CD4-positive, alpha-beta T cell treated with Interleukin-17A for 4 hours (primary cell): Measurements from ENCODE around the gene RUNDC1.

Experiments
- DNase-seq: peaks from one replicate; pipeline ENCODE4 v3.0.0-alpha.2; 2020; ENCODE audit warnings: mixed read lengths

Gene RUNDC1

DNA sequence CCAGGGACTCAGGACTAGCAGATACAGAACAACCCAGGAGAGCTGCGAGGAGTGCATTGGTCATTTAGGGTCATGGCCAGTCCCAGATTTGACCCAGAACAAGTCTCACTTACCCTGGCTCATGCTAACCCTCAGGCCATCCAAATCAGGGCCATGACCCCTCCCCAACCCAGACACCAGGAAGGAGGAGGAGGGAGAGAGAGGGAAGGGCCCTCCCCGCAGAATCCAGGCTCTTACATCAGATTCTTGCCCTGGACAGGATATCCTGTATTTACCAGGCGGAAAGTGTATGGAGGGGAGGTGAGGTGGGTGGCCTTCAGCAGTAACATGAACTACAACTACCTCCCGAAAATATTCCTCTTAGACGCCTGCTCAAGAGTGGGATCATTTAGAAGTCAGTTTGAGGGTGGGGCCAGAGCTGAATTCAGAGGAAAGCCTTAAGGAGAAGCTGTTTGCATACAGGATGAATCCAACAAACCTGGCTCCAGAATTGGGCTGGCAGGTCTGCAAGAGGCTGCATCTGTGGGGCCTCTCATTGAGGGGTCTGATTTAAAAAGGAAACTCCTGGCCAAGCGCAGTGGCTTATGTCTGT lies 39.8 kb downstream of the RUNDC1 start:
- DNase-seq = no peak

DNA sequence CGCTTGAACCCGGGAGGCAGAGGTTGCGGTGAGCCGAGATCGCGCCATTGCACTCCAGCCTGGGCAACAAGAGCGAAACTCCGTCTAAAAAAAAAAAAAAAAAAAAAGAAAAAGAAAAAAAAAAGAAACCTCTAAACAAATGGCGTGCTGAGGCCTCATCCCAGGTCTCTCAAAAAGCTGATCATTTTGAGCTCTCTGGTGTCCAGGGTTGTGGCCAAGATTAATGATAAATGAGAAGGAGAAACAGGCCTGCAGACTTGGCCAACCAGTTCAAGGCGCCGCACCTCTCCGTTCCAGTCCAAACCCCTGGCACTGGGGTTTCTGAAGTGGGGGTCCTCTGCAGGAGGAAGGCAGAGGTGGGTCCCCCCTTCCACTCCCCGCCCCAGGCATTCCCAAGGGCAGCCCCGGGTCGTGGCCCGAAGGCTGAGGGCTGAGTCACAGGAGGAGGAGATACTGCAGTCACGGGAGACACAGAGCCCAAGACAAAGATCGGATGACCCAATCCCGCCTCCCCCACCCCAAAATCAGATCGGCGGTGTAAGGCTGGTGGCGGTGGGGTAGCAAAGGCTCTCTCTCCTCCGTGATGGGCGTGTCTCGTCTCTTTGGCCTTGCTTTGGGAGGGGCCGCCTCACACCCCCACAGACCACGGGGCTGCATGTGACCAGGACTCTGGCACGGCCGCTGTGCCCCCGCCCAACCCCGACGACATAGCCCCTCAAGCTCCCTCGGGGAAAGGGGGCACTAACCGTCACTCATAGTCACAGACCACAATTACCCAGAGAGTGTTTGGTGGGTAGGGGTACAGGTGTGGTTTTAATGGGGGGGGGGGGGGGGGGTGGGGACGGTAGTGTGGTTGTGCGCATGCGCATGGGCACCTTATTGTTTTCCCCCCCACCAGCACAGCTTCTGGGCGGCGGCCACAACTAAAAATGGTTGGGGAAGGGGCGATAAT lies 40.7 kb downstream of the RUNDC1 start:
- DNase-seq = peak; percentile 69

GRCh38 chr17:43021741-43022512 lies 41.6 kb downstream of the RUNDC1 start, which contains the start of gene VAT1:
Gene VAT1 (minus strand): TSS chr17:43022385. CDS start chr17:43022322, 63 bp downstream.
- DNase-seq = peak; percentile 84

- peak; percentile 87 for DNase-seq
Measured at GRCh38 chr17:43024407-43025289, 44.3 kb downstream of the RUNDC1 start, which contains the start of gene RND2. Gene RND2 (plus strand): TSS chr17:43025231. CDS start chr17:43025348, 117 bp downstream.

DNA sequence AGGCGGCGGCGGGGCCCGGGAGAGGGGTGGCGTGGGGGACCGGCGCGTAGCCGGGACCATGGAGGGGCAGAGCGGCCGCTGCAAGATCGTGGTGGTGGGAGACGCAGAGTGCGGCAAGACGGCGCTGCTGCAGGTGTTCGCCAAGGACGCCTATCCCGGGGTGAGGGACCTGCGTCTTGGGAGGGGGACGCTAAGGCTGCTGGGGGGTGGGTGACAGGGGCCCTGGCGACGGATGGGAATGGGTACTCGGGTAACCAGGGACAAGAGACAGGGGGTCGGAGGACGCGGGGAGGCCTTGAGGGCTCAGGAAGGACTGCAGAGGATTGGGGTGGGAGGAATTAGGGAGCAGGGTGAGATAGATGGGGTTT lies 44.9 kb downstream of the RUNDC1 start:
- no peak for DNase-seq

DNA sequence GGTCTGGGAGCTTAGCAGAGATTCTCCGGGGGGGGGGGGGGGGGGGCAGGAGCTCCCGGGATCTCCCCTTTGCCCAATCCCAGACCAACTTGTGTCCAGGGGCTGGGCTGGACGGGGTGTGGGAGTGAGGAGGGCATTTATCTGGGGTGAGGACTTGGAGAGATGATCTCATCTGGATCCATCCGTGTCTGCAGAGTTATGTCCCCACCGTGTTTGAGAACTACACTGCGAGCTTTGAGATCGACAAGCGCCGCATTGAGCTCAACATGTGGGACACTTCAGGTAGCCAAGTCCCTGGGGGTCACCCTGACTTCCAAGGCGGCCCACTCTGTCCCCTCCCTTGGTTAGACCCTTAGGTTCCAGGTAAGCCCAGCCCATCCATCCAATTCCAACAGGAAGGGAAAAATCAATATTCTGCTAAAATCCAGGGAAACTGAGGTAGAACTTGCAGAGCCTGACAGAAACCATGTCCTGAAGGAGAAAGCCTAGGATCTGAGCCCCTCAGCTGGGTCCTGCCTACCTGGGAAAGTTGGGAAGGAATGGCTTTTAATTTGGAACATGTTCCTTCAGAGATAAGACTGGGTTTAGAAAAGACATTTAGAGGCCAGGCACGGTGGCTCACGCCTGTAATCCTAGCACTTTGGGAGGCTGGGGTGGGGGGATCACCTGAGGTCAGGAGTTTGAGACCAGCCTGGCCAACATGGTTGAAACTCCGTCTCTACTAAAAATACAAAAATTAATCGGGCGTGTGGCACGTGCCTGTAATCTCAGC lies 45.6 kb downstream of the RUNDC1 start:
- no peak for DNase-seq

DNA sequence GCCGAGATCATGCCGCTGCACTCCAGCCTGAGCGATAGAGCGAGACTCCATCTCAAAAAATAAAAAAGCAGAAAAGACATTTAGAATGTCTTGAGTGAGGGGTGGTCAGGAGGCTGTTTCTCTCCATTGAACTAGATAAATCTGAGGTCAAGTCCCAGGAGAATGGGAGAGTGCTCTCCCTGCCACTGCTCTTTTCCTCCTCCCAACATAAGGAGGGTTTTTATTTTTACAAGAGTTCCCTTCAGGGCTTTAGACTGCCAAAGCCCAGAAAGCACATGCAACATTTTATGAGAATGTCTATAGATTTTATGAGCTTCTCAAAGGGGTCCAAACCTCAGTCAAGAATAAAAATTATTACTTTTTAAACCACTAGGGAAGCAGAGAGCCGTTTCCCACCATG lies 46.2 kb downstream of the RUNDC1 start:
- DNase-seq = no peak

DNA sequence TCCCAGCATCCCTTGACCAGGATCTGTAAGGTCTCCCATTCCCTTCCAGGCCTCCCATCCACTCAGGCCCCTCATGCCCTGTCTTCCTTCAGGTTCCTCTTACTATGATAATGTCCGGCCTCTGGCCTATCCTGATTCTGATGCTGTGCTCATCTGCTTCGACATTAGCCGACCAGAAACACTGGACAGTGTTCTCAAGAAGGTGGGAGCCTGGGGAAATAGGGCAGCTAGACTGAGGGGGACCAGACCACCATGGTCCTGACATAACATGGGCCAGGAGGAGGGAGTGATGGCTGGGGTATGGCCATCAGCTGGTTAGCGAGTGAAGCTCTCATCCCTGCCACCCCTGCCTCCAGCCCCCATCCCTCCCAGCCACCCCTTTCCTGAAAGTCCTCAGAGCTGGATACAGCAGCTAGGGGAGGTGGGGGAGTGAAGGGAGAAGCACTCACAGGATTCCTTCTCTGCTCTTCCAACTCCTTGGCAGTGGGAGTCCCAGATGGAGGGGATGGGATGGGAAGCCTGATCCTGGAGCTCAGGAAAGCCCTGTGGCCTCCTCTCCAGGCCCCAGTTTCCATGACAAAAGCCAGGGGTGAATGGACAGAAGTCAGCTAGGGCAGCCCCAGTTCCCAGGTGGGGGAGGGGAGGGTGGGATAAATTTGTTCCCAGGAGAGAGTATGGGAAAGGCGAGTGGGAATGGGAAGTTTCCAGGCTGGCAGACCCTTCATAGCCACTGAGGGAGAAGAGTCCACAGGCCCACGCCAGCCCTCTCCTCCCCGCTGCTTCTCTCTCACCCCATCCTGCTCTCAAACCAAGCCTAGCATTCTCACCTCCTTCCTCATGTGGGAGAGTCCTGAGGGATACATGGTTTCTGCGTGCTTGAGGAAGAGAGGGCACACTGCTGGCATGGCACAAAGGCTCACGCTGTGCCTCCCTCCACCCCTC lies 47.0 kb downstream of the RUNDC1 start:
- DNase-seq = no peak

DNA sequence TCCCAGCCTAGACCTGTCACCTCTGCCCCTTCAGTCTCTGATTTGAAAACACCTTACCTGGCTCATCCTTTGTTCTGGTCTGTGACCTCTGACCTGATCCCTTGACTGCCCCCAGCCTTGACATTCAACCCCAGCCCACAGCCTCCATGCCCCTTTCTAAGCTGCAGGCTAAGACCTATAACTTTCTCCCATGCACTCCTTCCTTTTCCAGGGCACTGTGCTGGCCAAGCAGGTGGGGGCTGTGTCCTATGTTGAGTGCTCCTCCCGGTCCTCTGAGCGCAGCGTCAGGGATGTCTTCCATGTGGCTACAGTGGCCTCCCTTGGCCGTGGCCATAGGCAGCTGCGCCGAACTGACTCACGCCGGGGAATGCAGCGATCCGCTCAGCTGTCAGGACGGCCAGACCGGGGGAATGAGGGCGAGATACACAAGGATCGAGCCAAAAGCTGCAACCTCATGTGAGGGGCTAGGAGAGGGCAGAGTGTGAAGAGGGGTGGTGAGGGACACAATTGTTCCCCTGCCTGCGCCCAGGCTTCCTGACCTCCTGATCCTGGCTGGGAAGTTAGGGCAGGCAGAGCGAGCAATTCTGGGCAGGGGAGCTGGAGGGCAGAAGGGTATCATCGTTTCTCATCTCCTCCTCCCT lies 48.0 kb downstream of the RUNDC1 start:
- DNase-seq = no peak

- no peak for DNase-seq
Measured at GRCh38 chr17:43030137-43030767, 49.9 kb downstream of the RUNDC1 start.

GRCh38 chr17:43031666-43032065 lies 51.3 kb downstream of the RUNDC1 start:
- DNase-seq = no peak

DNA sequence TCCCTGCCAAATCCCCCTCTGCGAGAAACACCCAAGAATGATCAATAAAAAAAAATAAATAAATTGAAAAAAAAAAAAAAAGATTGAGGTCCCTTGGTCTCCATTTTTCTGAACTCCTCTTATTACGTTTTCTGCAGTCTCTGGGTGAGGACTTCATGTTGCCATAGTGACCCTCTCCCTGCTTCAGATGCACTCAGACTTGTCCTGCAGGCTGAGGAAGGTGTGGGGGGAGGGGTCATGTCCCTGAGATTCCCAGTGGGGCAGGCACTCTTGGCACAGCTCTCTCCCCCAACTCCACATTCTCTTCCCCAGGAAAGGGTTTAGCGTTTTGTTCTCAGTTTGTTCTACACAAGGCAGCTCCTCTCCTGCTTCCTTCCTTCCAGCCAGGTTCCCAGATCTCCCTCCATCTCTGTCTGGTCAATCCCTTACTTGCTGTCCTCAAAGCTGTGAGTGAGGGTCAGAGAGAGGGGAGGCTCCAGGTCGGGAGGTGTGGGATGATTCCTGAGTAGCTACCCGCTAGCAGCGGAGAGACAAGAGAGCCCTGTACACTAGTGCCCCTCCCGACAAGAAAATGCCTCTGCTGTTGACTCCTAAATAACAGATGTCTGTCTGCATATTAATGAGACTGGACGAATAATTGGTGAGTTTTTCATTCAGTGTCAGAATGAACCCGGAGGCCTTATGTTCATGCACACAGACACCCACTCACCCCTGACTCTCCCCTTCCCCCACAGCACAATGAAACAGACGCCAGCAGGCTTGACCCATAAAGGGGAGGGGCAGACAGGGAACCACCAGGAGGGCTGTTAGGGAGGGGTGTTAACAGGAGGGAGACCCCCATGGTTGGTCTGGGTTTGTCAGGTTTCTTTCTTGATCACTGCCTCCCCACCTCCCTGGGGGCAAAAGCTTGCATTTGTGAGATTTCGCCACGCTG lies 53.9 kb downstream of the RUNDC1 start:
- DNase-seq = no peak

GRCh38 chr17:43034894-43035293 lies 54.5 kb downstream of the RUNDC1 start:
- DNase-seq = no peak

DNA sequence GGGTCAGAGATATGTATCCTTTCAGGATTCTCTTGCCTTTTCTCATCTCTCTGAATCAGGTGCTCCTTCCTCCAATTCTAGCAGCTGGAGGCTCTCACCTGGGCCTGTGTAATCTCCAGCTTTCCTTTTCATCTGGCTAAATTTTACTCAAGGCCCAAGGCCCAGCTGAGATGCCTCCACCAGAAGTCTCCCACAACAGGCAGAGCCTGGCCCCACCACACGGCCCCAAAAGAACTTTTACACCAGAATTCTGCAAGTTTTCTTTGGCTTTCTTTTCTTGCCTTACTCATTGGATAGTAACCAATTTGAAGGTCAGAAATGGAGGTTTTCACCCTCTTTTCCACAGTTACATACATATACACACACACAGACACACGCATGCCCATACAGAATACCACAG lies 59.3 kb downstream of the RUNDC1 start:
- DNase-seq = no peak

DNA sequence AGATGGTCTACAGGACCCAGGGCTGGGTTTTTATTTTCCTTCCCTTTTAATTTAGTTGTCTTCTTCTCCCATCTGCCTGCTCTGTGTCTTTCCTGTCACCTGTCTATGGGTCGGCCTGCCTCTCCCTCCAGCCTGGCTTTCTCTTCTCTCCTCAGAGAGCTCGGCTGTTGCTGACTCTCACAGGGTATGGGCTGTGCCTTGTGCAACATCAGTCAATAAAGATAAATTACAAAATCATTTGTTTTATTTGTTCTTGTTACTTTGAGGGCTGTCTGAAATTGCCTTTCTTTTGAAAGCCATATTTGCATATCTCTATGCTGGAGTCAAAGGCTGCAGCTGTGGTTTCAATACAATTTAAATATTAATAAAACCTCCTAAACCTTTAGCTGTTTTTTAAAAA lies 60.3 kb downstream of the RUNDC1 start:
- DNase-seq = no peak

DNA sequence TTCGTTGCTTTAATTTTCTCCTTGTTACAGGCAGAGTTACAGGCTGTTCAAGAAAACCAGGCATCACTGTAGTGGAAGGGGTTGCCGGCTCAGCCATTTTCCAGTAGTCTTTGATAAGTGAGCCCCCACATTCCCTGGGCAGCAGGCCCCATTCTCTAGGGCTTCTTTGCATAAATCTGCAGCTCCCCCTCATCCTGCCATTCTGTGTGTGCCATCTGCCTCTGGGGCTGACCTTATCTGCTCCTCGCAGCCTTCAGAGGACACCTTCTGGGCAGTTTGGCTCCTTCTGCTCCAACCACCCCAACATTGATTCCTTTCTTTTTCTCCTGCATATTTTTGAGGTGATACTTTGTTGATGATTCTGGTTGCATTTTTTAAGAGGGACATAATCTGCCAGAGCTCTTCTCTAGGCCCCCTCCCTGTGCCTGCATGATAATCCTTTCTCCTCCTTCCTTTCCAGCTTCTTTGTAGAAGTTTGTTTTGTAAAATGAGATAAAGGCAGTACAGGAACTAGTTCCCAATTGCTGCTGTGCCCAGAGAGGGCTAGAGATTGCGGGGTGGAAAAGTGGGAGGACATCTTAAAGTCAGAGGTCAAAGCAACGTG lies 61.8 kb downstream of the RUNDC1 start:
- no peak for DNase-seq
